PFSK-1 (cell line): ENCODE measurements around the gene SND1.

Experiments
- FOXP2 ChIP-seq: optimal IDR thresholded peaks from 2 replicates; pipeline ENCODE3; 2011; ENCODE audit warnings: borderline replicate concordance, control low read depth, inconsistent platforms; ENCODE audit not compliant: insufficient read depth; ENCODE audit errors: extremely low read length, extremely low read depth
- POLR2AphosphoS5 ChIP-seq: IDR thresholded peaks from 2 replicates; pipeline ENCODE4 v1.6.1; 2012; ENCODE audit warnings: low read depth, mild to moderate bottlenecking, control low read depth, low read length, moderate library complexity
- SIN3A ChIP-seq: IDR thresholded peaks from 2 replicates; pipeline ENCODE4 v1.6.1; 2012; ENCODE audit warnings: mild to moderate bottlenecking, low read length, moderate library complexity, borderline replicate concordance; ENCODE audit not compliant: insufficient read depth

DNA sequence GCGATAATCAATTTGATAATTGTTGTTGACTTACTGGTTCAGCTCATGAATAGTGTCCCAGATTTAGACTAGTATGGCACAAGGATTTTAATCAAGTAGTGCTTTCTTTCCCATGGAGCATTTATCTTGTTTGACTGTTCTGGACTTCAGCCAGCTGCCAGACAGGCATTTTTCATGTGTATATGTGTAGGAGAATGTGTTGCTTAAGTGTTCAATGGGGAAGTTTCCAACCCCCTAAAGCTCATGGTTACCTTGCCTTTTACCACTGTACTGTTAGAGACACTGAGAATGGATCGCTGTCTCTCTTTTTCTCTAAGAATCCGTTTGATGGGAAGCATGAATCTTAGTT is 275.3 kb downstream of the SND1 start:
- TF ChIP-seq SIN3A (no peak), FOXP2 (no peak), POLR2AphosphoS5 (no peak)
